Fibroblast of skin of scalp (primary cell): ENCODE measurements around the gene WASF2.
"Not testable (repeated sequence)": the region's sequence is repeated elsewhere in the genome, so short reads cannot be mapped to it uniquely, and the experiment has no call there.

Experiments
- DNase-seq: peaks from one replicate; pipeline ENCODE4 v3.0.0-alpha.2; 2013

Gene WASF2

DNA sequence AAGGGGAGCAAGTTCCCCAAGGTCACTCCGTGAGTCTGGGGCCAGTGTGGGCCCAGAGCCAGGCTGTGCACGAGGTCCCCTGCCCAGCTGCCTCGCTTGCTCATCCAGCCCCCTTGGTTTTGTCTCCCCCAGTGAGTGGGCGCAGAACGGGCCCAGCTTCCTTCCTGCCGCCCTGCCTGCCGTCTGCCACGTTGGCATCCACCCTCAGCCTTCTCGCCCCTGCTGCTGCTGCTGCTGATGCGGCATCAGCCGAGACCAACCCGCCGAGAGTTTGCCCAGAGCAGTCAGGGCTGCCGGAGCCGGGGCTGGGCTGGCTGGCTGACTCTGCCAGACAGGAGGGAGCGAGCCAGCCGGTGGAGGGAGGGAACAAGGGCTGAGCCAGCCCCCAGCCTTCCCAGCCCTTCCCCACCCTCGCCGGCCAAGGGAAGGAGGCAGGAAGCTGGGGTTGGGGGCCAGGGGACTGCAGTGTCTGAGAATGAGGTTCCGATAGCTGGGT is 31.4 kb upstream of the WASF2 start:
- DNase-seq = no peak

DNA sequence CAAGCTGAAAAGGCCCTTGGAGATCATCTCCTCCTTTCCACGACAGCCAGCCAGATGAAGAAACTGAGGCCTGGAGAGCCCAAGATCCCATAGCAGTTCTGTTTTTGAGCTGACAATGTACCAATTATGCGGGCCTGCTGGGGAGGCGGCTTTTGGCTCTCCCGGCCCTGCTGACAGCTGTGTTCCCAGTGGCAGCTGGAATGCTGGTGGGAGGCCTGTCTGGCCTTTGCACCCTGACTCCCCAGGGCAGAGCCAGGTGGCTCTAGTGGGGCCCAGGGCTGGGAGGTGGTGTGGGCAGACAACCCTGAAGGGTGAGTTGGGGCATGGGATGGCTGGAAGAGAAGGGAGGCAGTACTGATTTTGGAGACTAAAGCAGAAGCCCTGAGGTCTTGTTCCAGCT is 30.7 kb upstream of the WASF2 start:
- DNase-seq = no peak

- no peak for DNase-seq
These were observed 29.6 kb upstream of the WASF2 start for GRCh38 chr1:27519331-27520258.

- no peak for DNase-seq
These were observed 28.8 kb upstream of the WASF2 start for GRCh38 chr1:27518808-27519207.

- no peak for DNase-seq
These were observed 28.1 kb upstream of the WASF2 start for GRCh38 chr1:27517907-27518718.

GRCh38 chr1:27517301-27517700 is 27.3 kb upstream of the WASF2 start:
- DNase-seq = no peak

- no peak for DNase-seq
These were observed 25.7 kb upstream of the WASF2 start for GRCh38 chr1:27515626-27516025.

- no peak for DNase-seq
These were observed 24.0 kb upstream of the WASF2 start for GRCh38 chr1:27513958-27514357.

DNA sequence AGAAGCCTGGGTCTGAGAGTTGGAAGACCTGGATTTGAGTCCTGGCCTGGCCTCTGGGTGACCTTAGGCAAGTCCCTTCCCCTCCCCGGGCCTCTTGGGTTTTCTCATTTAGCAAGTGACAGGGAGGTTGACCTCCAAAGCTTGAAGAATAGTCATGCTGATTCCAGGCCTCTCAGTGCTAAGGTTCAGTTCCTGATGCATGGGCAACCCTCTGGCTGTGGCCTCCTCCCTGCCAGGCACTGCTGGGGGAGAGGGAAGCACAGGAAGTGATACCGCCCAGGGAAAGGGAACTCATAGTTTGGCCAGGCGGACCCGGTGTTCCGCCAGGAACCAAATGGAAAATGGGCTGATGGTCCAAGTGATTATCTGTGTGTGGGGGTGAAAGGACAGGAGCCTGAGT is 23.6 kb upstream of the WASF2 start:
- DNase-seq = no peak

DNA sequence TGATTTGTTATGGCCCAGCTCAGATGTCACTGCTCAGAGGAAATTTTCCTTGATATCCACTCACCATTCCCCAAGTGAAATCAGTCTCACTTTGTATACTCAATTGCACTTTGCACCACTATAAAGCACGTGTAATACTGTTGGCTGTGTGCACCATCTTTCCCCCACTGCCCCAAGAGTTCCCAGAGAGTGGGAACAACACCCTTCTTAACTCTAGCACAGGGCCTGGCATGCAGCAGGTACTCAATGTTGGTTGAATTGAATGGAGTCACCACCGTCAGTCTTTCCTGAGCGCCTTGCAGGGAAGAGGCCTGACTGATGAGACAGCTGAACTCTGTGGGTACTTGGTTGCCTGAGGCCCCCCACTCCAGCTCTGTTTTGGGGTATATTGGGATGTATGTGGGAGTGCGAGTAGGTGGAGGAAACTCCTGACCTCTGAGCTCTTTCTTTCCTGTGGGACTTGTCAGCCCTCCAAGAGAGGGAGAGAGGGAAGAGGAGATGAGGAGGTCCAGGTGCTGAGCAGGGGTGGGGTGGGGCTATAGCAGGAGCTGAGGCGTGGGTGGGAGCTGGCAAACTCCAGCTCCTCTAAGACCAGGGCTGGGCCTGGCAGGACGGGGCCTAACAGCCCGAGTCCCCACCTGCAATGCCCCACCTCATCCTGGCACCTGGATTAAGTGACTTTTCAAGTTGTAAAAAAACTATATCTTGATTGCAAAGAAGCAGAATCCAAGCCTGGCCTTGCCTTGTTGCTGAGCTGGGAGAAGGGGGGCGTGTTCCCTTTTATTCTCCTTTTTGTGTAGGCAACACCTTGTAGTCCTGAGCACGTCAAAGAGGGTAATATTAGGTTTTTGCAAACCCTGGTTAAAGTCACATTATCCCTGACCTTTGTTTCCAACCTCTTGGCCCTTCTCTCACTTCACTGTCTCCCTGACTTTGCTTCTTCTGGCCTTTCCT is 19.4 kb upstream of the WASF2 start:
- DNase-seq = no peak

- DNase-seq = no peak
These were observed 18.1 kb upstream of the WASF2 start for GRCh38 chr1:27507960-27508665.

GRCh38 chr1:27506703-27507102 is 16.7 kb upstream of the WASF2 start:
- no peak for DNase-seq

GRCh38 chr1:27505420-27505680 is 15.4 kb upstream of the WASF2 start:
- DNase-seq = no peak

DNA sequence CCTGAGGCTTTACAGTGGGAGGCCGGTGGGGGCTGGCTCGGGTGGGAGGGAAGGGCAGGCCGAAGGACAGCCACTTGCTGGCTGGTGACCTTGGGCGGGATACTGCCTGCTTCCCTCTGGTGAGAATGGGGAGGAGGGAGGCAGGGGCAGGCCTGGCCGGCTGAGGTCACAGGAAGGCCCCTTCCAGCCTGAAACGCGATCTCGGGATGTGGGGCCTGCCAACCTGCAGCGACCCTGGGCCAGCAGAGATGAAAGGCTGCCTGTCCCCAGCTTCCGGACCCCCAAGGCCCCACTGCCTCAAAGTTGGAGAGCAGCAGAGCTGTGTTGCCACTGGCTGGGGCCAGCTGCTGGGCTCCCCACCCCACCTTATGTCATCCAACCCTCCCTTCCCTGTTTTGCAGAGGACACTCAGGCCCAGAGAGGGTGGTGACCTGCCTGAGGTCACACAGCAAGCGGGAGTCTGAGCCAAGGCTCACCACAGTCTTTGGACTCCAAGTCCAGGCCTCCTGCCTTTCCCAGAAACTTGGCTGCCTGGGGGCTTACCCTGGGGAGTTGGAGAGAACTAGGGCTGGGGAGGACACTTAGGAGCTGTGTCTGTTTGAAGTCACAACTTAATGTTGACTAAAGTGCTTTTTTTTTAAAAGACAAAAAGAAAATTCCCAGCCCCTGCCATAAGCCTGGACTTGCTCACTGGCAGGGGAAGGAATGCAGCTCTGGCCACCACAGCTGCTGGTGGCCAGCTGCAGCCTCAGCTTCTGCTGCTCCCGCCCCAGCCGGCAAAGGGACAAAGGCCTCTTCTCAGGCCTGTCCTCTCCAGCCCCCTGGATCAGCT is 14.8 kb upstream of the WASF2 start:
- DNase-seq = peak; percentile 60

GRCh38 chr1:27503844-27504587 is 14.0 kb upstream of the WASF2 start:
- DNase-seq = peak; percentile 78

GRCh38 chr1:27503033-27503432 is 13.1 kb upstream of the WASF2 start:
- no peak for DNase-seq

GRCh38 chr1:27501159-27501558 is 11.2 kb upstream of the WASF2 start:
- not testable (repeated sequence) for DNase-seq

DNA sequence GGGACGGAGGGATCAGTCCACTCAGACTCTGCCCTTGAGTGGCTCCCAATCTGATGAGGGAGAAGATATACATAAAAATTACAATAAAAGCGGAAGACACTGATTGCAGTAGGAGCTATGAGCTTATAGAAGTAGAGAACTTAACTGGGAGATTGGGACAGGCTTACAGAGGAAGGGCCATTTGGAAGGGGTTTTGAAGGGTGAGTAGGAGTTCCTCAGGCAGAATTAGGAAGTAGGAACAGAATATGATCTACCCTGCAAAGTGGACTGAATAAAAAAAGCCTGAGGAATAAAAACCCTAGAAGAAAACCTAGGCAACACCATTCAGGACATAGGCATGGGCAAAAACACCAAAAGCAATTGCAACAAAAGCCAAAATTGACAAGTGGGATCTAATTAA is 9.2 kb upstream of the WASF2 start:
- no peak for DNase-seq

DNA sequence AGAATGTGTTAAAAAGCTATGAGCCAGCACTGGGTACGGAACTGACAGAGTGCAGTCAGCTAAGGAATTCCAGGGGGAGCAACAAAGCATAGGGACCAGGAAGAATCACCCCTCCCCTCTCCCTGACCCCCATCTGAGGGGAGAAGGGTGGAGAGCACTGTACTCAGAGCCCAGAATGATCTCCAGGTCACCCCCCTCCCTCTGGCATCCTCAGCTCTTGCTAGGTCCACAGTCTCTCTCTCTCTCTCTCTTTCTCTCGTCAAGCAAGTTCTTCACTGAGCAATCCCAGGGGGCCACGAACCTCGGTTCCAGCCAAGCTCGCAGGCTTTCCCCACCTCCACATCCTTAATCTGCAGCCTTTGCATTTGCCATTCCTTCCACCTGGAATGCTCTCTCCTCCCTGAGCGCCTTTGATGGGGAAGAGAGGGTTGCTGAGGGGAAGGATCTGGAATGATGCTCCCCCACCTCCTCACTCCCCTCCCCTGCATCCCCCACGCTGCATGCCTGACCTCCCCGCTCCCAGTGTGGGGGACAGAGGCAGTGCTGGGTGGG is 6.7 kb upstream of the WASF2 start:
- DNase-seq = peak; percentile 73

DNA sequence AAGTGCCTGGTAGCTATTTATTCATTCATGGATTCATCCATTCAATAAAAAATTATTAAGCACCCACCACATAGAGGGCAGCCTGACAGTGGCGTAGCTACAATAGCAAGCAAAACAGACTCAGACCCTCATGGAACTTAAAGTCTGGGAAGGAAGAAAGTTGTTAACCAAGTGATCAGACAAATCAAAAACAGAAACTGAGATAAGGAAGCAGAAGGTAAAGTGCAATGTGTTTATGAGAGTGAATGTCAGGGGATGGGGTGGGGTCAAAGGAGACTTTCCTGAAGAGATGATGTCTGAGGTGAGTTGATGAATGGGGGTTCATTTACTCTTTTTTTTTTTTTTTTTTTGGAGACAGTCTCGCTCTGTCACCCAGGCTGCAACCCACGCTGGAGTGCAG is 2.8 kb upstream of the WASF2 start:
- DNase-seq = no peak
